Astrocyte (in vitro differentiated cells and primary cell): ENCODE measurements around the gene HACL1. TPM values are rescaled to one million over a fixed set of nuclear protein-coding genes. Genes with fewer than 3 reads are reported as not detected.
A peak's percentile ranks its signal among the peaks of the same experiment; 100 is the strongest.

Source experiments
- DNase-seq: peaks from one replicate; pipeline ENCODE4 v3.0.0-alpha.2; 2010; ENCODE audit warnings: low read depth
- FAIRE-seq: peaks from 2 replicates; lab custom pipeline; 2011; peaks lifted over from hg19 to GRCh38; lab: Jason Lieb, UNC
- H2AFZ ChIP-seq: 2 replicates; pipeline ENCODE4 v1.6.0; 2012; ENCODE audit warnings: low read depth, low read length, inconsistent platforms
- H3K27ac ChIP-seq: 2 replicates; pipeline ENCODE4 v1.5.1; 2011; ENCODE audit warnings: low read depth, low read length, inconsistent platforms
- H3K27me3 ChIP-seq: 2 replicates; pipeline ENCODE4 v1.6.0; 2011; ENCODE audit warnings: low read length, inconsistent platforms; ENCODE audit not compliant: insufficient read depth
- H3K36me3 ChIP-seq: 2 replicates; pipeline ENCODE4 v1.5.1; 2011; ENCODE audit warnings: low read length, inconsistent platforms; ENCODE audit not compliant: insufficient read depth
- H3K4me1 ChIP-seq: 2 replicates; pipeline ENCODE4 v1.5.1; 2011; ENCODE audit warnings: low read length, inconsistent platforms; ENCODE audit not compliant: insufficient read depth
- H3K4me2 ChIP-seq: 2 replicates; pipeline ENCODE4 v1.6.0; 2012; ENCODE audit warnings: low read length, inconsistent platforms
- H3K4me3 ChIP-seq: 2 replicates; pipeline ENCODE4 v1.5.1; 2011; ENCODE audit warnings: low read depth, mild to moderate bottlenecking, low read length, inconsistent platforms; ENCODE audit not compliant: insufficient read depth
- H3K79me2 ChIP-seq: 2 replicates; pipeline ENCODE4 v1.6.0; 2012; ENCODE audit warnings: mild to moderate bottlenecking, low read length, inconsistent platforms; ENCODE audit not compliant: insufficient read depth
- H3K9ac ChIP-seq: 2 replicates; pipeline ENCODE4 v1.6.0; 2012; ENCODE audit warnings: mild to moderate bottlenecking, low read length, inconsistent platforms
- H3K9me3 ChIP-seq: 2 replicates; pipeline ENCODE4 v1.5.1; 2012; ENCODE audit warnings: low read depth, mild to moderate bottlenecking, low read length, inconsistent platforms; ENCODE audit not compliant: insufficient read depth
- H4K20me1 ChIP-seq: 2 replicates; pipeline ENCODE4 v1.6.0; 2012; ENCODE audit warnings: low read length, inconsistent platforms; ENCODE audit not compliant: insufficient read depth
- H3K27ac Mint-ChIP-seq: one replicate; pipeline ENCODE4 v1.8.0; 2021; ENCODE audit warnings: mild to moderate bottlenecking, mixed read lengths; ENCODE audit not compliant: unreplicated experiment
- H3K27me3 Mint-ChIP-seq: one replicate; pipeline ENCODE4 v1.8.0; 2021; ENCODE audit warnings: low read depth, mixed read lengths; ENCODE audit not compliant: unreplicated experiment
- H3K36me3 Mint-ChIP-seq: one replicate; pipeline ENCODE4 v1.8.0; 2021; ENCODE audit warnings: low read depth, mixed read lengths; ENCODE audit not compliant: unreplicated experiment
- H3K4me1 Mint-ChIP-seq: one replicate; pipeline ENCODE4 v1.8.0; 2021; ENCODE audit warnings: low read depth, mixed read lengths; ENCODE audit not compliant: unreplicated experiment
- H3K4me3 Mint-ChIP-seq: one replicate; pipeline ENCODE4 v1.8.0; 2021; ENCODE audit warnings: mild to moderate bottlenecking, moderate library complexity, mixed read lengths; ENCODE audit not compliant: unreplicated experiment
- H3K9me3 Mint-ChIP-seq: one replicate; pipeline ENCODE4 v1.8.0; 2021; ENCODE audit warnings: mild to moderate bottlenecking, mixed read lengths; ENCODE audit not compliant: unreplicated experiment
- CTCF ChIP-seq: IDR thresholded peaks from 2 replicates; pipeline ENCODE4 v1.5.1; 2011; ENCODE audit warnings: low read depth, mild to moderate bottlenecking, inconsistent platforms, low read length, moderate library complexity; ENCODE audit not compliant: insufficient read depth
- EZH2 ChIP-seq: IDR thresholded peaks from 2 replicates; pipeline ENCODE4 v1.6.1; 2012; ENCODE audit warnings: mild to moderate bottlenecking, low read length, inconsistent platforms; ENCODE audit not compliant: insufficient read depth
- total RNA-seq: library from RNA; stranded (reverse); gene quantifications from 2 replicates; pipeline ENCODE4 v1.2.1, GENCODE V29; 2021

HACL1 gene
- total RNA-seq, 1 donor from 2014 or later: 17.8 TPM

GRCh38 chr3:15645740-15646501, 44.6 kb upstream of the HACL1 start:
- peaks cover 15% of the 10 kb centered on the region for H3K36me3 Mint-ChIP-seq
- H3K79me2 ChIP-seq: no peaks in the 10 kb centered on the region
- no peaks in the 10 kb centered on the region for H3K9me3 Mint-ChIP-seq
- peak overlapping the region; percentile 82 for H3K4me2 ChIP-seq
- FAIRE-seq (peak; percentile 45), DNase-seq (peak; percentile 98)
- no peaks in the 10 kb centered on the region for H4K20me1 ChIP-seq
- H3K27ac Mint-ChIP-seq: peak overlapping the region; percentile 100
- peaks cover 44% of the 10 kb centered on the region for H3K4me1 ChIP-seq
- no peaks in the 10 kb centered on the region for H3K36me3 ChIP-seq
- peak overlapping the region; percentile 93 for H3K9ac ChIP-seq
- no peaks in the 10 kb centered on the region for H3K27me3 Mint-ChIP-seq
- H3K27me3 ChIP-seq: no peaks in the 10 kb centered on the region
- peaks cover 46% of the 10 kb centered on the region for H3K4me1 Mint-ChIP-seq
- H3K9me3 ChIP-seq: peaks cover 5% of the 10 kb centered on the region
- H3K4me3 ChIP-seq: peak overlapping the region; percentile 7
- H2AFZ ChIP-seq: no peak overlapping the region
- peak overlapping the region; percentile 17 for H3K4me3 Mint-ChIP-seq
- peak overlapping the region; percentile 100 for H3K27ac ChIP-seq
- no peak for TF ChIP-seq EZH2
- TF ChIP-seq CTCF: no peak

- Histone ChIP-seq H3K9ac (peak overlapping the region; percentile 93), H3K27ac (peak overlapping the region; percentile 100), H3K9me3 (peaks cover 5% of the 10 kb centered on the region), H3K27me3 (no peaks in the 10 kb centered on the region), H3K4me1 (peaks cover 44% of the 10 kb centered on the region), H3K36me3 (no peaks in the 10 kb centered on the region), H4K20me1 (no peaks in the 10 kb centered on the region), H2AFZ (no peak overlapping the region), H3K4me3 (no peak overlapping the region), H3K79me2 (no peaks in the 10 kb centered on the region), H3K4me2 (peak overlapping the region; percentile 82)
- Mint-ChIP-seq H3K4me1 (peaks cover 43% of the 10 kb centered on the region), H3K4me3 (no peak overlapping the region), H3K9me3 (no peaks in the 10 kb centered on the region), H3K27me3 (no peaks in the 10 kb centered on the region), H3K27ac (peak overlapping the region; percentile 100), H3K36me3 (peaks cover 15% of the 10 kb centered on the region)
- no peak for FAIRE-seq
- TF ChIP-seq CTCF (no peak), EZH2 (no peak)
- no peak for DNase-seq
These were observed 43.9 kb upstream of the HACL1 start for GRCh38 chr3:15645246-15645645.

- no peaks in the 10 kb centered on the region for H3K79me2 ChIP-seq
- no peaks in the 10 kb centered on the region for H3K27me3 ChIP-seq
- no peak overlapping the region for H2AFZ ChIP-seq
- peak overlapping the region; percentile 41 for H3K27ac ChIP-seq
- Mint-ChIP-seq H3K9me3 (peaks cover 2% of the 10 kb centered on the region), H3K4me3 (no peak overlapping the region), H3K4me1 (peaks cover 39% of the 10 kb centered on the region), H3K36me3 (peaks cover 17% of the 10 kb centered on the region), H3K27ac (no peak overlapping the region), H3K27me3 (no peaks in the 10 kb centered on the region)
- DNase-seq (peak; percentile 49), FAIRE-seq (no peak)
- H3K4me2 ChIP-seq: no peak overlapping the region
- H3K4me1 ChIP-seq: peaks cover 47% of the 10 kb centered on the region
- TF ChIP-seq EZH2: no peak
- no peak for TF ChIP-seq CTCF
- no peaks in the 10 kb centered on the region for H4K20me1 ChIP-seq
- H3K36me3 ChIP-seq: no peaks in the 10 kb centered on the region
- H3K9ac ChIP-seq: no peak overlapping the region
- no peak overlapping the region for H3K4me3 ChIP-seq
- no peaks in the 10 kb centered on the region for H3K9me3 ChIP-seq
These were observed 37.5 kb upstream of the HACL1 start for GRCh38 chr3:15638891-15639262.
